GM19463 (cell line): ENCODE measurements around the gene LRP1B.

Source experiments
- ATAC-seq: cut with Tn5 transposase; IDR thresholded peaks from one replicate; pipeline ENCODE4 v1.9.1; 2021; ENCODE audit warnings: mild to moderate bottlenecking, moderate library complexity; ENCODE audit not compliant: unreplicated experiment

LRP1B gene

GRCh38 chr2:141703501-141703900, 427.3 kb downstream of the LRP1B start:
- no peak for ATAC-seq

- ATAC-seq = no peak
These were observed 429.2 kb downstream of the LRP1B start for GRCh38 chr2:141701618-141702017.

- no peak for ATAC-seq
These were observed 431.2 kb downstream of the LRP1B start for GRCh38 chr2:141699573-141699972.

GRCh38 chr2:141698500-141698899, 432.3 kb downstream of the LRP1B start:
- ATAC-seq = no peak

GRCh38 chr2:141697035-141697434, 433.8 kb downstream of the LRP1B start:
- no peak for ATAC-seq

- no peak for ATAC-seq
These were observed 436.6 kb downstream of the LRP1B start for GRCh38 chr2:141694180-141694579.

DNA sequence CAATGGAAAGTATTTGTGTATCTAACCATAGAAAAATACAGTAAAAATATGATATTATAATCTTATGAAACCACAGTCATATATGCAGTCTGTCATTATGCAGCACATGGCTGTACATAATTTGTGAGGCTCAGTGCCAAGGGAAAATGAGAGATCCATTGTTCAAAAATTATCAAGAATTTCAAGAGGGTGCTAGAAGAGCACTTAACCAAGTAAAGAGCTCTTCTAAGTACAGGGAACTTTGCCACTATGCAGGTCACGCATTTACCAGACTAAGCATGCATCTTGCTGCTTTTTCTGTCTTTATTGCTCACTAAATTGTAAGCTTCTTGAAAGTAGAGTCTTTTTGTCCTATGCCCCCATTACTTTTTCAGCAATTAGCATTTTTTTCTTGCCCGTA, 438.0 kb downstream of the LRP1B start:
- ATAC-seq = no peak

GRCh38 chr2:141676139-141676538, 454.7 kb downstream of the LRP1B start:
- ATAC-seq = no peak

- no peak for ATAC-seq
These were observed 464.6 kb downstream of the LRP1B start for GRCh38 chr2:141666191-141666590.

DNA sequence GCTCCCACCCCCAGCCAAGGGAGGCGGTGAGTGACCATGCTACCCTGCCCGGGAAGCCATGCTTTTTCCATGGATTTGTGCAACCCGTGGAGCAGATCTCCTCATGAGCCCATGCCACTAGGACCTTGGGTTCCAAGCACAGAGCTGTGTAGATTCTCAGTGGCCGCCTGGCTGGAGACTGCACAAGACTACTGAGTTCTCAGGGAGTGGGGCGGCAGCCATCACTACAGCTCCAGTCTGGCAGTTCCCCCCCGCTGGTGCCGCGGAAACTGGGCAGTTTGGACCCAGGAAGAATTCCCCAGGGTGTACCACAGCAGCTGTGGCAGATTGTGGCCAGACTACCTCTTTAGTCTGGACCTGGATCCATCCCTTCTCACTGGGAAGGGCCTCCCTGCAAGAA, 470.6 kb downstream of the LRP1B start:
- no peak for ATAC-seq

- ATAC-seq = no peak
These were observed 476.5 kb downstream of the LRP1B start for GRCh38 chr2:141654311-141654710.

DNA sequence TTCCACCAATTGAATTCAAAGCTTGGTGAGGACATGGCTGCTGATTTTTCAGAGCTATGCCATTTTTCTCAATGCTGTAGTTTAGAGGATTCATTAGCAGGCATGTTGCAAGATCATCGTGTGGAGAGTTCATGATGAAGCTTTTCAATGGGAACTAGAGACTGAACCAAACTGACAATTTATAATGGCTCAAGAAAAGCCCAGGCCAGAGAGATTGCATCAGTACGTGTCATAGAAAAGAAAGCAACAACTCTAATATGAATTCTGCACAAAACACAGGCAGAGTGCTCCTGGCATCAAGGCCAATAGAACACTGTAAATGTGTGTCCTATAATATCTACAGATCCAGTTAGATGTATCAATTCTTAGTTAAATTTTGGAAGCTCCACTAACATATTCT, 477.6 kb downstream of the LRP1B start:
- no peak for ATAC-seq

DNA sequence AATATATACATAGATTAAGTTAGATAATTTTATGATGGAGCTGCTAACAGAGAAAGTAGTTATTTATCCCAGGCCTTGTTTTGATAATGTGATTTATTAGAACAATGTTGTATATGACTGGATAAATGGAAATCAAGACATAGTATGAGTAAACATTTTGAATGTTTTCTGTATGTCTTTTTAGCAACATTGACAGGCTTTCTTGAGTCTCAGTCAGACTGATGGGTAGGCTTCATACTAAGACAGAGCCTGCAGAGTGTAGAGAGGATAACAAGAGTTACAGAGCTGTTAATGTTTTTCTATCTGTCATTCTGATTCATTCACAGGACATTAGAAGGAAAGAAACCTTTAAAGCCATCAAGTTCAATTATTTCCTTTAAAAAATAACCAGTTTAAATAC, 478.5 kb downstream of the LRP1B start:
- no peak for ATAC-seq

GRCh38 chr2:141647353-141647752, 483.5 kb downstream of the LRP1B start:
- no peak for ATAC-seq

GRCh38 chr2:141641462-141641861, 489.4 kb downstream of the LRP1B start:
- ATAC-seq = no peak

GRCh38 chr2:141639809-141640208, 491.0 kb downstream of the LRP1B start:
- no peak for ATAC-seq

- no peak for ATAC-seq
These were observed 497.7 kb downstream of the LRP1B start for GRCh38 chr2:141633132-141633531.

GRCh38 chr2:141630407-141630930, 500.3 kb downstream of the LRP1B start:
- ATAC-seq = no peak

DNA sequence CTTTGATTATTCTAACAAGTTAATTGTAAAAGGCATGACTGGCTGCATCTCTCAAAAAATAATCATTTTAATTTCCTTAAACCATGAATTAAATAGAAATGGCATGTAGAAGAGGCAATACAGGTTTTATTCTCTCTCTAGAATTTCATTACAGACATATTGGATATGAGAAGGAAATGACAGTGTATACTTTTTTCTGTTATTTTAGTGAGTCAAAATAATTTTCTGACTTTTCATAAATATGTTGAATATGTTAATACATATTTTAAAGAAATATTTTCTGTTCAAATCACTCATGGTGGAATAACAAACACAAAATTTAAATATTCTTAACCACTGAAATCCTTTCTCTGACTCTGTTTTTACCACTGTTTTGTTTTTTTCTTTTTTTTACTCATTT, 510.4 kb downstream of the LRP1B start:
- no peak for ATAC-seq

- ATAC-seq = no peak
These were observed 512.4 kb downstream of the LRP1B start for GRCh38 chr2:141618457-141618856.

DNA sequence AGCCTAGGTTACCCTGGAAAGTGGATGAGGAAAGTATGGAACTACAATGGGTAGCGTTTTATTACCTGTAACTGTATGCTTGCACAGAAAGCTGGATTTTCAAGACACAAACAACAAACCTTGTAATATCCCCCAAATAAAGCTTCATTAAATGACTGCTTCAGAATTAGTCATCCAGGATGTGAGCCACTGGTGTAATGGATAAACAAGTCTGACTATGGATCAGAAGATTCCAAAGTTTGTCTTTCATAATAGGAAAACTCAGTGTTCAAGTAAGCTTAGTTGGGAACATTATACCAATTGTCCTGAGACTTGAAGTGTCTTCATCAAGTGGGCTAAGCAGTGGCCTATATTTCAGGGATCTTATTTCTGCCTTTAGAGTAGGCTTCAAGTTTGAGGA, 518.8 kb downstream of the LRP1B start:
- no peak for ATAC-seq

DNA sequence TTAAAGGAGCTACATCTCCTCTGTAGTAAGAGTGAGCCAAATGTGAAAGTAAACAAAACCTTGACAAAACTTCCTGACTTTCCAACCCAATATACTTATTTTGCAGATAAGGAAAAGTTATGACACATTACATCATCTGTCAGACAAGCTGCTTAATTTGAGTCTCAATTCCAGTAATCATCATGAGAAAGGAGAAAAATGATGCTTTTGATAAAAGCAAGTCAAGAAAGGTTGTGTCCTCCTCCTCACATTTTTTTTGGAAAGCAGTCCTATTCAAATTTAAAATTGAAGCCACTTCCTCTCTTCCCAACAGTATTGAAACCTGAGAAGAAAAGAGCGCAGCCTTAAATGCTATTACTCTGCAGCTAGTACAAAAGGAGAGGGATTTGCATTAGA, 519.6 kb downstream of the LRP1B start:
- no peak for ATAC-seq

DNA sequence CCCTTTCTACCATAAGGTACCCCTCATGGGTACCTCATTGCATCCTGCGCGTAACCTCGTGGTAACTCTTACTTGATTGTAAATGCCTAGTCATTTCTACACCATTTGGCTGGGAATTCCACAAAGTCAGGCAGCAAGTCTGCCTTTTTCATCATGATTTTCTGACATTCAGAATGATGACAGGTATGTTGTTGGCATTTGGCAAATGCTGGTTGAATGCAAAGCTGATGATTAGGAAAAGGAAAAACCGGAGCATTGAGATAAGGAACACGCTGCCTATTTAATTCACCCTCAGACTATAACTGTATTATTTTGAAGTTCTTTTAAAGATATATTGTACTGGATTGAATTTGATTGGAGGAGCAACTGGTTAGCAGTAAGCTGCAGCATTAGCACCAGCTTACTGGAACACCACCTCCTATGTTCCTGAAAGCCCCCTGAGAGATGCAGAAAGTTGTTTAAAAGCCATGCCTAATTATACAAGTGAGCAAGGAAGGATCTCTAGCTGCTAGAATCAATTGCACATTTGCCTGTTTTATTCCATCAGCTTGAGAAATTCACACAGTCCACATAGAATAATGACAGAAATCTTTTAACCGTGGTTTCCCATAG, 520.1 kb downstream of the LRP1B start:
- ATAC-seq = no peak
